GM12873 (cell line): ENCODE measurements around the gene MMAB.

Experiments
- TF ChIP-seq, protein P1 (sequence below): IDR thresholded peaks from 2 replicates; pipeline ENCODE4 v1.5.1; 2012; ENCODE audit warnings: low read depth, mild to moderate bottlenecking, moderate library complexity, low read length, control low read depth; ENCODE audit not compliant: insufficient read depth; ENCODE audit errors: missing control alignments

The MMAB gene

GRCh38 chr12:109544955-109545531 lies 28.3 kb downstream of the MMAB start:
- TF ChIP-seq, protein P1, sequence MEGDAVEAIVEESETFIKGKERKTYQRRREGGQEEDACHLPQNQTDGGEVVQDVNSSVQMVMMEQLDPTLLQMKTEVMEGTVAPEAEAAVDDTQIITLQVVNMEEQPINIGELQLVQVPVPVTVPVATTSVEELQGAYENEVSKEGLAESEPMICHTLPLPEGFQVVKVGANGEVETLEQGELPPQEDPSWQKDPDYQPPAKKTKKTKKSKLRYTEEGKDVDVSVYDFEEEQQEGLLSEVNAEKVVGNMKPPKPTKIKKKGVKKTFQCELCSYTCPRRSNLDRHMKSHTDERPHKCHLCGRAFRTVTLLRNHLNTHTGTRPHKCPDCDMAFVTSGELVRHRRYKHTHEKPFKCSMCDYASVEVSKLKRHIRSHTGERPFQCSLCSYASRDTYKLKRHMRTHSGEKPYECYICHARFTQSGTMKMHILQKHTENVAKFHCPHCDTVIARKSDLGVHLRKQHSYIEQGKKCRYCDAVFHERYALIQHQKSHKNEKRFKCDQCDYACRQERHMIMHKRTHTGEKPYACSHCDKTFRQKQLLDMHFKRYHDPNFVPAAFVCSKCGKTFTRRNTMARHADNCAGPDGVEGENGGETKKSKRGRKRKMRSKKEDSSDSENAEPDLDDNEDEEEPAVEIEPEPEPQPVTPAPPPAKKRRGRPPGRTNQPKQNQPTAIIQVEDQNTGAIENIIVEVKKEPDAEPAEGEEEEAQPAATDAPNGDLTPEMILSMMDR: no peak

GRCh38 chr12:109542876-109543275 lies 30.4 kb downstream of the MMAB start:
- TF ChIP-seq, protein P1: no peak

- TF ChIP-seq, protein P1: no peak
Measured at GRCh38 chr12:109542014-109542413, 31.3 kb downstream of the MMAB start.

DNA sequence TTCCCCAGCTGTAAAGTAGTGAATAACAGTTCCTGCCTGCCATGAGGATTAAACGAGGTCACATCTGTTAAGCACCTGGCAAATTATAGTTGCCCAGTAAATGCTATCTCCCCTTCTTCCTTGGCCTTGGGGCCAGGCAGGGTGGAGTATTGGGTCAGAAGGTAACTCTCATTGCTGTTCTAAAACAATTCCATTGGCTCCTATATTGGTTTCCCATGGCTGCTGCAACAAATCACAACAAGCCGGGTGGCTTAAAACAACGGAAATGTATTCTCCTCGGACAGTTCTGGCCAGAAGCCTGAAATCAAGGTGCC lies 31.9 kb downstream of the MMAB start:
- TF ChIP-seq, protein P1: no peak

DNA sequence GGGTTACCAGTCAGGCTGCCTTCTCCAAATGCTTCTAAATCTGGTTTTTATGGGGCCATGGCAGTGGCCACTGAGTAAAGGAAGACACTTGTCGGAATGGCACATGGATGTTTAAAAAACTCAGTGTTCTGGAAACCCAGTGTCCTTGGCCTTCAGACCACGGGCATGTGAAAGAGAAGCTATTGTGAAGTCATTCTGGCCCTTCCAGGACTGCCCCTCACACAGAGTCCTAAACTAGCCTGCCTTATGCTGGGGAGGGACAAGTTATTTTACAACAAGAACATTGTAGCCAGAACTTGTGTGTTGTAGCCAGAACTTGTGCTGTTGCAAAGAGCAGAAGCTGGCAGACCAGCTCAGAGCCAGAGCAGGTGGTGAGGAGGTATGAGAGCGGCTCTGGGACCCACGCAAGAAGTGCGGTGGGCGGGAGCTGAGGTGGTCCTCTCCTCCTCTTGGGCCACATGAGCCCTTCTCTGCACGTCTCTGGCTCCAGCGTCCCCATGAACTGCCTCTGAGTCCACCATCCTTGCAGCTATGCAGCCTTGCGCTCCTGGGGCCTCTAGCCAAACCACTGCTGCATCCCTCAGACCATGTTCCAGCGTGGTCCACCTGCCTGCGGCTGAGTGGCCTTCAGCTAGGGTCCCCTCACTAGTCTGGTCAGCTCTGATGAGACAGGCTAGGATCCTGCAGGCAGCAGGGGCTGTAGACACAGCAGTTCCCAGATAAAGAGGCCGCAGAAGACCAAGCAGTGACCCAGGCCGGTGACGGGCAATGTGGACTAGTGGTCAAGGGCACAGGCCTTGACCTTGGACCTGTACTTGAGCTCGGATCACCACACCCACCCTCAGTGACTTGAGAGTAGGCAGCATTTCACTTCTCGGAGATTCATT lies 32.5 kb downstream of the MMAB start:
- TF ChIP-seq, protein P1: no peak

- TF ChIP-seq, protein P1: no peak
Measured at GRCh38 chr12:109539508-109539907, 33.8 kb downstream of the MMAB start.

GRCh38 chr12:109538191-109538863 lies 35.0 kb downstream of the MMAB start:
- TF ChIP-seq, protein P1: no peak
